ENCODE measurements around the gene PCP4. TPM values are rescaled to one million over a fixed set of nuclear protein-coding genes. Genes with fewer than 3 reads are reported as not detected.
"Not testable (repeated sequence)": the region's sequence is repeated elsewhere in the genome, so short reads cannot be mapped to it uniquely, and the experiment has no call there.

PCP4 gene
- total RNA-seq, 1 donor from 2014 or later: not detected

- Mint-ChIP-seq H3K36me3 (ENCODE audit: unreplicated experiment) (no peaks in the 10 kb centered on the region), H3K9me3 (ENCODE audit: unreplicated experiment) (peaks cover 35% of the 10 kb centered on the region), H3K4me1 (ENCODE audit: unreplicated experiment) (no peaks in the 10 kb centered on the region), H3K4me3 (ENCODE audit: unreplicated experiment) (no peak overlapping the region), H3K27ac (ENCODE audit: unreplicated experiment) (no peak overlapping the region), H3K27me3 (ENCODE audit: unreplicated experiment) (no peaks in the 10 kb centered on the region)
- no peak for TF ChIP-seq CTCF (IDR thresholded peaks at IDR 0.05)
- DNase-seq (ENCODE audit: extremely low spot score, unreplicated experiment): no peak
Observed at GRCh38 chr21:39888848-39889247, 21.6 kb downstream of the PCP4 start.

- H3K36me3 Mint-ChIP-seq (ENCODE audit: unreplicated experiment): no peaks in the 10 kb centered on the region
- no peak for TF ChIP-seq CTCF (IDR thresholded peaks at IDR 0.05)
- no peaks in the 10 kb centered on the region for H3K4me1 Mint-ChIP-seq (ENCODE audit: unreplicated experiment)
- H3K9me3 Mint-ChIP-seq (ENCODE audit: unreplicated experiment): peaks cover 51% of the 10 kb centered on the region
- no peak overlapping the region for H3K4me3 Mint-ChIP-seq (ENCODE audit: unreplicated experiment)
- H3K27me3 Mint-ChIP-seq (ENCODE audit: unreplicated experiment): no peaks in the 10 kb centered on the region
- H3K27ac Mint-ChIP-seq (ENCODE audit: unreplicated experiment): no peak overlapping the region
- DNase-seq (ENCODE audit: extremely low spot score, unreplicated experiment): no peak
Observed at GRCh38 chr21:39891111-39891510, 23.9 kb downstream of the PCP4 start.

GRCh38 chr21:39891863-39892262, 24.6 kb downstream of the PCP4 start:
- not testable (repeated sequence) for H3K4me3 Mint-ChIP-seq (ENCODE audit: unreplicated experiment); H3K27ac Mint-ChIP-seq (ENCODE audit: unreplicated experiment); DNase-seq (ENCODE audit: extremely low spot score, unreplicated experiment); H3K36me3 Mint-ChIP-seq (ENCODE audit: unreplicated experiment); H3K27me3 Mint-ChIP-seq (ENCODE audit: unreplicated experiment); H3K4me1 Mint-ChIP-seq (ENCODE audit: unreplicated experiment)
- peaks cover 54% of the 10 kb centered on the region for H3K9me3 Mint-ChIP-seq (ENCODE audit: unreplicated experiment)

- DNase-seq (ENCODE audit: extremely low spot score, unreplicated experiment): no peak
- no peak for TF ChIP-seq CTCF (IDR thresholded peaks at IDR 0.05)
- no peaks in the 10 kb centered on the region for H3K27me3 Mint-ChIP-seq (ENCODE audit: unreplicated experiment)
Observed at GRCh38 chr21:39900491-39900890, 33.3 kb downstream of the PCP4 start.

GRCh38 chr21:39900911-39901310, 33.7 kb downstream of the PCP4 start:
- Mint-ChIP-seq H3K9me3 (ENCODE audit: unreplicated experiment) (peaks cover 17% of the 10 kb centered on the region), H3K36me3 (ENCODE audit: unreplicated experiment) (no peaks in the 10 kb centered on the region), H3K27ac (ENCODE audit: unreplicated experiment) (no peak overlapping the region), H3K27me3 (ENCODE audit: unreplicated experiment) (no peaks in the 10 kb centered on the region), H3K4me1 (ENCODE audit: unreplicated experiment) (no peaks in the 10 kb centered on the region), H3K4me3 (ENCODE audit: unreplicated experiment) (no peak overlapping the region)
- DNase-seq (ENCODE audit: extremely low spot score, unreplicated experiment): no peak
- no peak for TF ChIP-seq CTCF (IDR thresholded peaks at IDR 0.05)

More at GRCh38 chr21:39900491-39900890, 33.3 kb downstream of the PCP4 start:
- H3K4me1 Mint-ChIP-seq (ENCODE audit: unreplicated experiment): no peaks in the 10 kb centered on the region
- no peak overlapping the region for H3K4me3 Mint-ChIP-seq (ENCODE audit: unreplicated experiment)
- no peaks in the 10 kb centered on the region for H3K36me3 Mint-ChIP-seq (ENCODE audit: unreplicated experiment)
- H3K9me3 Mint-ChIP-seq (ENCODE audit: unreplicated experiment): peaks cover 20% of the 10 kb centered on the region
- H3K27ac Mint-ChIP-seq (ENCODE audit: unreplicated experiment): no peak overlapping the region

GRCh38 chr21:39902986-39903385, 35.7 kb downstream of the PCP4 start:
- no peak overlapping the region for H3K27ac Mint-ChIP-seq (ENCODE audit: unreplicated experiment)

More at GRCh38 chr21:39902986-39903385, 35.7 kb downstream of the PCP4 start:
- Mint-ChIP-seq H3K36me3 (ENCODE audit: unreplicated experiment) (no peaks in the 10 kb centered on the region), H3K27me3 (ENCODE audit: unreplicated experiment) (no peaks in the 10 kb centered on the region), H3K4me3 (ENCODE audit: unreplicated experiment) (no peak overlapping the region), H3K4me1 (ENCODE audit: unreplicated experiment) (no peaks in the 10 kb centered on the region), H3K9me3 (ENCODE audit: unreplicated experiment) (peaks cover 14% of the 10 kb centered on the region)
- TF ChIP-seq CTCF (IDR thresholded peaks at IDR 0.05): no peak
- no peak for DNase-seq (ENCODE audit: extremely low spot score, unreplicated experiment)
